Heart right ventricle (tissue), 16 donors: ENCODE measurements around the gene PTBP3. TPM values are rescaled to one million over a fixed set of nuclear protein-coding genes. Genes with fewer than 3 reads are reported as not detected.
A peak's percentile ranks its signal among the peaks of the same experiment; 100 is the strongest.

Experiments used
- ATAC-seq, 8 donors: fragments of 200-7000 bp; cut with Tn5 transposase; one replicate each; pipeline ENCODE4 v1.9.1; 2020; ENCODE audit warnings: mild to moderate bottlenecking in 8 of 8, moderate library complexity in 8 of 8, moderate number of reproducible peaks in 1 of 8
- DNase-seq, 2 donors: peaks; one replicate each; pipeline ENCODE4 v3.0.0-alpha.2; 2020
- H3K27ac ChIP-seq, 10 donors: fragments of 200-600 bp; sonication (generic) in 2 of 10; one replicate each; pipeline versions ENCODE4 v1.5.0 to v1.8.0; 2020 to 2022; ENCODE audit warnings: mild to moderate bottlenecking in 3 of 10
- H3K27me3 ChIP-seq, 7 donors: fragments of 200-600 bp; one replicate each; pipeline ENCODE4 v1.8.0; 2021 to 2022; ENCODE audit warnings: mild to moderate bottlenecking in 2 of 7
- H3K36me3 ChIP-seq, 9 donors: fragments of 200-600 bp; sonication (generic) in 1 of 9; one replicate each; pipeline versions ENCODE4 v1.5.0 to v1.8.0; 2020 to 2022; ENCODE audit warnings: mild to moderate bottlenecking in 2 of 9
- H3K4me1 ChIP-seq, 9 donors: fragments of 200-600 bp; sonication (generic) in 1 of 9; one replicate each; pipeline versions ENCODE4 v1.5.0 to v1.8.0; 2020 to 2022; ENCODE audit warnings: mild to moderate bottlenecking in 4 of 9
- H3K4me3 ChIP-seq, 10 donors: fragments of 200-600 bp; sonication (generic) in 2 of 10; one replicate each; pipeline versions ENCODE4 v1.5.0 to v1.8.0; 2020 to 2022; ENCODE audit warnings: mild to moderate bottlenecking in 7 of 10, moderate library complexity in 2 of 10
- H3K9me3 ChIP-seq, 11 donors: fragments of 200-600 bp in 10 of 11; sonication (generic) in 2 of 11; one replicate each; pipeline versions ENCODE4 v1.5.0 to v1.8.0; 2013 to 2022; ENCODE audit warnings: mild to moderate bottlenecking in 2 of 11, control low read depth in 1 of 11, moderate library complexity in 1 of 11
- WGBS, 2 donors: extraction: QIAGEN DNeasy Blood & Tissue Kit; methylation state at CpG; one replicate each; pipeline ENCODE4 v1.1.7; 2013; ENCODE audit warnings: inconsistent platforms in 1 of 2; 5-methylcytosine and 5-hydroxymethylcytosine counted together
- intact Hi-C, 10 donors: fragments of 100-400 bp; cut with DNase I; formaldehyde crosslinking; loops; one replicate each; pipeline versions ENCODE4 v1.11.1 to v1.14.2; 2022
- long read RNA-seq, 3 donors: library from polyadenylated mRNA; unstranded; transcript quantifications; one replicate each; pipeline ENCODE4 v2.0.0, GENCODE V29; 2020 to 2021
- polyA plus RNA-seq, 2 donors: library from polyadenylated mRNA; stranded (reverse); fragments of 200-250 nt; gene quantifications; one replicate each; pipeline ENCODE4 v1.2.3, GENCODE V29; 2013
- total RNA-seq, 10 donors: library from RNA; stranded (reverse); fragmentation: NEBNext Ultra II Directional in 3 of 10; extraction: Animal tissue kit (Norgen Biotek cat#: 25700) in 3 of 10; gene quantifications; one replicate each; pipeline versions ENCODE4 v1.2.1 to v1.2.4, GENCODE V29; 2021 to 2023
- TF ChIP-seq, protein P1 (sequence below), 9 donors: fragments of 200-600 bp; sonication (generic) in 2 of 9; IDR thresholded peaks; one replicate each; pipeline versions ENCODE4 v1.5.0 to v1.8.0; 2021 to 2022; ENCODE audit warnings: antibody characterized with exemption in 9 of 9, mild to moderate bottlenecking in 5 of 9, moderate library complexity in 1 of 9
- donor health status: Arrhythmogenic right ventricular cardiomyopathy.
- donor health status: ischemic (EF 13 %, LVEDD 7.1; RV severe dilation, severe dysfunction).
- donor health status: healthy with polysubstance abuse.
- donor health status: DM: no; HTN: yes; CAD: no.
- donor health status: DM: no; HTN: no; CAD: no.
- donor health status: ischemic (EF 25% LVEDD 6.9; RV normal size, moderate dysfunction).
- donor health status: ischemic (EF 25% LVEDD 5.7; RV mildly dilated, moderate dysfunction).
- donor health status: healthy.
- donor health status: DM: yes; HTN: yes; CAD: no.
- donor health status: Ischemic cardiomyopathy.
- donor health status: ischemic (EF 35%, LVEDD 5.7; RV mildly dilated, moderate dysfunction).
- donor health status: nonischemic (EF 11% LVEDD 7.7; RV severe dilation, severe dysfunction).
- donor health status: DM: yes; HTN: yes; CAD: no.
- donor health status: PGD.
- donor health status: ischemic (EF 29% LVEDD 5.4; RV normal size, mild dysfunction).
- donor health status: nonischemic (EF 23%, LVEDD 6.1; RV moderate dilation, normal function).

The PTBP3 gene, protein sequence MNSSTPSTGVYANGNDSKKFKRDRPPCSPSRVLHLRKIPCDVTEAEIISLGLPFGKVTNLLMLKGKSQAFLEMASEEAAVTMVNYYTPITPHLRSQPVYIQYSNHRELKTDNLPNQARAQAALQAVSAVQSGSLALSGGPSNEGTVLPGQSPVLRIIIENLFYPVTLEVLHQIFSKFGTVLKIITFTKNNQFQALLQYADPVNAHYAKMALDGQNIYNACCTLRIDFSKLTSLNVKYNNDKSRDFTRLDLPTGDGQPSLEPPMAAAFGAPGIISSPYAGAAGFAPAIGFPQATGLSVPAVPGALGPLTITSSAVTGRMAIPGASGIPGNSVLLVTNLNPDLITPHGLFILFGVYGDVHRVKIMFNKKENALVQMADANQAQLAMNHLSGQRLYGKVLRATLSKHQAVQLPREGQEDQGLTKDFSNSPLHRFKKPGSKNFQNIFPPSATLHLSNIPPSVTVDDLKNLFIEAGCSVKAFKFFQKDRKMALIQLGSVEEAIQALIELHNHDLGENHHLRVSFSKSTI
- 10 to 100 TPM in 9 of 10 donors, 1 to 10 TPM in 1; 9.2 to 35.5 (median 16.2) TPM for total RNA-seq
- polyA plus RNA-seq, result 1 to 10 TPM; 3.7 to 5.7 TPM
- long read RNA-seq, donor 1, partial matches to known transcripts, result 0 of 3 reads
- long read RNA-seq, donor 1, other reads (novel, unspliced or antisense), result 3 of 3 reads
- long read RNA-seq, donor 2, partial matches to known transcripts, result 1 of 2 reads
- long read RNA-seq, donor 2, other reads (novel, unspliced or antisense), result 1 of 2 reads
- long read RNA-seq, donor 3, partial matches to known transcripts, result 0 of 12 reads
- long read RNA-seq, donor 3, other reads (novel, unspliced or antisense), result 12 of 12 reads

DNA sequence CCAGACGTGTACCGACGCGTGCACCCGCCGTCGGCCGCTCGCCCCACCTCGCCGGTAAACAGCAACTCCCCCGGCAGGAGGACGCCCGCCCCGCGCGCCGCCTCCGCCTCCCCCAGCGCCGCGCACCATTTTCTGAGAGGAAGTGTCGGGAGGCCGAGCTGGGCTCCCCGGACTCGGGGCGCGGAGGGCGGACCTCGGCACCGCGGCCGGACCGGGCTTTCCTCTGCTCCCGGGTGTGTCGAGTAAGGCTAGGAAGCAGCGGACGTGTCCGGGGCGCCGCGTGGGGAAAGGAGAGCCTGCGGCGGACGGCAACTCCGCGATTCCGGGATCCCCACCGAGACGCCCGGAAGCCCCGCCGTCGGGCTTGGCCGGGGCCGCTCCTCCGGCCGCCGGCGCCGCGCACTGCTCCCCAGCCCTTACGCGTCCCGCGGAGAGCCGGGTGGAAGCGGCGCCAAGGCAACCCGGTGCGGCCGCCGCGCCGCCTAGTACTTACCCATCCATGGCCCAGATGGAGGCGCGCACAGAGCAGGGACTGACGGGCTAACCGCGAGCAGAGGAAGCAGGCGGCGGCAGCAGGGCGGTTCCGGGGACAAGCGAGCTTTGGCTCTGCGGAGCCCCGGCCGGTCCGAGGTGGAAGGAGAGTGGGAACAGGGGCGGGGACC, at the start of gene PTBP3:
PTBP3 (minus strand) TSS at position 643 of the 662 bp plus-strand sequence. CDS start 35,754 bp downstream, outside the sequence.
- peaks cover 0 to 45% (median 18%) of the 10 kb centered on the region in 9 donors for H3K4me1 ChIP-seq
- TF ChIP-seq, protein P1, sequence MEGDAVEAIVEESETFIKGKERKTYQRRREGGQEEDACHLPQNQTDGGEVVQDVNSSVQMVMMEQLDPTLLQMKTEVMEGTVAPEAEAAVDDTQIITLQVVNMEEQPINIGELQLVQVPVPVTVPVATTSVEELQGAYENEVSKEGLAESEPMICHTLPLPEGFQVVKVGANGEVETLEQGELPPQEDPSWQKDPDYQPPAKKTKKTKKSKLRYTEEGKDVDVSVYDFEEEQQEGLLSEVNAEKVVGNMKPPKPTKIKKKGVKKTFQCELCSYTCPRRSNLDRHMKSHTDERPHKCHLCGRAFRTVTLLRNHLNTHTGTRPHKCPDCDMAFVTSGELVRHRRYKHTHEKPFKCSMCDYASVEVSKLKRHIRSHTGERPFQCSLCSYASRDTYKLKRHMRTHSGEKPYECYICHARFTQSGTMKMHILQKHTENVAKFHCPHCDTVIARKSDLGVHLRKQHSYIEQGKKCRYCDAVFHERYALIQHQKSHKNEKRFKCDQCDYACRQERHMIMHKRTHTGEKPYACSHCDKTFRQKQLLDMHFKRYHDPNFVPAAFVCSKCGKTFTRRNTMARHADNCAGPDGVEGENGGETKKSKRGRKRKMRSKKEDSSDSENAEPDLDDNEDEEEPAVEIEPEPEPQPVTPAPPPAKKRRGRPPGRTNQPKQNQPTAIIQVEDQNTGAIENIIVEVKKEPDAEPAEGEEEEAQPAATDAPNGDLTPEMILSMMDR (IDR thresholded peaks at IDR 0.05), result no peak
- H3K4me3 ChIP-seq, result peak within 1 kb of the TSS; percentile 72 to 99 (median 90)
- peak; percentile 72 to 89 (median 76) for ATAC-seq
- no peaks in the 10 kb centered on the region for H3K9me3 ChIP-seq
- H3K27ac ChIP-seq, result peak within 1 kb of the TSS; percentile 98 to 100 (median 99)
- whole genome bisulfite sequencing, 2 donors, result 0 to 1% methylated on average over 80 to 89 of the region's 90 CpGs
- H3K36me3 ChIP-seq, result no peaks in the 10 kb centered on the region
- H3K27me3 ChIP-seq, result no peaks in the 10 kb centered on the region
- intact Hi-C loops, result loop anchor here in 6 of 10 donors (2.0 to 10.0 kb wide), 8 partner anchors 158 to 438 kb away; partner anchors contain the start of genes UGCG (in 4 of the 6) and SUSD1 (in 1 of the 6)
- peak; percentile 77 to 85 for DNase-seq

DNA sequence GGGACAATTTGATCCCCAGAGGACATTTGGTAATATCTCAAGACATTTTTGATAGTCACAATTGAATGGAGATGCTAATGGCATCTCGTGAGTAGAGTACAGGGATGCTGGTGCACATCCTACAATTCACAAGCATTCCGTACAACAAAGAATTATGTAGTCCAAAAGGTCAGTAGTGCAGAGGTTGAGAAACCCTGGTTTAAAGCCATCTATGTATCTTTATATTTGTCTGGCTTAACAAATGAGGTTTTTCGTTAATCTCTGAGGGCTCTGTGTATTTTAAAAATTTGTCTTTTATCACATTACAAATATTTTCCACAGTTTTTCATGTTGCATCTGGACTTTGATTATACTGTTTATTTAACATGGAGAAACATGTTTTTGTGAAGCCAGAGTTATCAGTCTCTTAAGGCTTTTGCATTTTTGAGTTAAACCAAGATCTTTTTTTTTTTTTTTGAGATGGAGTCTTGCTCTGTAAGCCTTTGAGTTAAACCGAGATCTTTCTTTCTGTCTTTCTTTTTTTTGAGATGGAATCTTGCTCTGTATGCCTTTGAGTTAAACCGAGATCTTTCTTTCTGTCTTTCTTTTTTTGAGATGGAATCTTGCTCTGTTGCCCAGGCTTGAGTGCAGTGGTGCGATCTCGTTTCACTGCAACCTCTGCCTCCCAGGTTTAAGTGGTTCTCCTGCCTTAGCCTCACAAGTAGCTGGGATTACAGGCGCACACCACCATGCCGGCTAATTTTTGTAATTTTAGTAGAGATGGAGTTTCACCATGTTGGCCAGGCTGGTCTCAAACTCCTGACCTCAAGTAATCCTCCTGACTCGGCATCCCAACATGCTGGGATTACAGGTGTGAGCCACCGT, 49.3 kb upstream of the PTBP3 start:
- no peaks in the 10 kb centered on the region for H3K9me3 ChIP-seq
- H3K4me1 ChIP-seq, result peaks cover 0 to 56% (median 48%) of the 10 kb centered on the region in 9 donors
- H3K36me3 ChIP-seq, result peaks cover 0 to 10% (median 0%) of the 10 kb centered on the region in 9 donors
- 66 to 76% methylated on average over 11 of the region's 11 CpGs for WGBS, 2 donors
- no peak overlapping the region for H3K4me3 ChIP-seq
- TF ChIP-seq, protein P1 (IDR thresholded peaks at IDR 0.05), result no peak
- H3K27ac ChIP-seq, result peak overlapping the region in 2 of 10 donors; percentile 19 to 37
- no peaks in the 10 kb centered on the region for H3K27me3 ChIP-seq
- DNase-seq (no peak), ATAC-seq (no peak)
- intact Hi-C loops, result no loop called here

DNA sequence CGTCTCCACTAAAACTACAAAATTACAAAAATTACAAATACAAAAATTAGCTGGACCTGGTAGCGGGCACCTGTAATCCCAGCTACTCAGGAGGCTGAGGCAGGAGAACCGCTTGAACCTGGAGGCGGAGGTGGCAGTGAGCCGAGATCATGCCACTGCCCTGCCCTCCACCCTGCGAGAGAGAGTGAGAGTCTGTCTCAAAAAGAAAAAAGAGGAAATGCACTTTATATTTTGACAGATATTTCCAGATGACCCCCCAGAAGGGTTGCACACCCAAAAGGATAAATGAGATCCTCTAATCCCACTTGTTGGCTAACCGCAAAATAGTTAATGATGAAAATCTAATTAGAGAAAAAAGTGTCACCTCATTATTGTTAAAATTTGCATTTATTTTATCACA, 48.6 kb upstream of the PTBP3 start:
- TF ChIP-seq, protein P1 (IDR thresholded peaks at IDR 0.05), result no peak
- ATAC-seq (no peak), DNase-seq (no peak)
- intact Hi-C loops, result no loop called here
- Histone ChIP-seq H3K4me1 (peaks cover 0 to 63% (median 55%) of the 10 kb centered on the region in 9 donors), H3K36me3 (peaks cover 0 to 3% (median 0%) of the 10 kb centered on the region in 9 donors), H3K4me3 (peak overlapping the region in 1 of 10 donors; percentile 87), H3K27me3 (no peaks in the 10 kb centered on the region), H3K9me3 (no peaks in the 10 kb centered on the region), H3K27ac (peak overlapping the region in 1 of 10 donors; percentile 94)
- 89 to 94% methylated on average over 7 of the region's 7 CpGs for WGBS, 2 donors
